NB4 (cell line): ENCODE measurements around the gene SHISA2.

Experiments used
- DNase-seq: peaks from one replicate; pipeline ENCODE4 v3.0.0; 2010; ENCODE audit warnings: low read depth
- H3K4me3 ChIP-seq: one replicate; pipeline ENCODE4 v1.5.1; 2011; ENCODE audit warnings: mild to moderate bottlenecking, low read depth, low read length, moderate library complexity
- MYC ChIP-seq: IDR thresholded peaks from 2 replicates; pipeline ENCODE4 v1.6.1; 2011; ENCODE audit warnings: low read depth, low read length
- POLR2A ChIP-seq: IDR thresholded peaks from 2 replicates; pipeline ENCODE4 v1.6.1; 2011; ENCODE audit warnings: mild to moderate bottlenecking; ENCODE audit not compliant: insufficient read length; ENCODE audit errors: extremely low read depth
- TF ChIP-seq, protein P1 (sequence below): IDR thresholded peaks from one replicate; pipeline ENCODE4 v1.5.1; 2012; ENCODE audit warnings: low read depth, low read length
- TF ChIP-seq, protein P2 (sequence below): IDR thresholded peaks from 2 replicates; pipeline ENCODE4 v1.6.1; 2011; ENCODE audit warnings: low read depth, low read length

SHISA2 gene

GRCh38 chr13:26029581-26030136, 22.2 kb downstream of the SHISA2 start:
- DNase-seq, result no peak
- TF ChIP-seq, protein P1, sequence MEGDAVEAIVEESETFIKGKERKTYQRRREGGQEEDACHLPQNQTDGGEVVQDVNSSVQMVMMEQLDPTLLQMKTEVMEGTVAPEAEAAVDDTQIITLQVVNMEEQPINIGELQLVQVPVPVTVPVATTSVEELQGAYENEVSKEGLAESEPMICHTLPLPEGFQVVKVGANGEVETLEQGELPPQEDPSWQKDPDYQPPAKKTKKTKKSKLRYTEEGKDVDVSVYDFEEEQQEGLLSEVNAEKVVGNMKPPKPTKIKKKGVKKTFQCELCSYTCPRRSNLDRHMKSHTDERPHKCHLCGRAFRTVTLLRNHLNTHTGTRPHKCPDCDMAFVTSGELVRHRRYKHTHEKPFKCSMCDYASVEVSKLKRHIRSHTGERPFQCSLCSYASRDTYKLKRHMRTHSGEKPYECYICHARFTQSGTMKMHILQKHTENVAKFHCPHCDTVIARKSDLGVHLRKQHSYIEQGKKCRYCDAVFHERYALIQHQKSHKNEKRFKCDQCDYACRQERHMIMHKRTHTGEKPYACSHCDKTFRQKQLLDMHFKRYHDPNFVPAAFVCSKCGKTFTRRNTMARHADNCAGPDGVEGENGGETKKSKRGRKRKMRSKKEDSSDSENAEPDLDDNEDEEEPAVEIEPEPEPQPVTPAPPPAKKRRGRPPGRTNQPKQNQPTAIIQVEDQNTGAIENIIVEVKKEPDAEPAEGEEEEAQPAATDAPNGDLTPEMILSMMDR, result no peak
- no peak for TF ChIP-seq MYC
- TF ChIP-seq POLR2A, result no peak
- no peak overlapping the region for H3K4me3 ChIP-seq

DNA sequence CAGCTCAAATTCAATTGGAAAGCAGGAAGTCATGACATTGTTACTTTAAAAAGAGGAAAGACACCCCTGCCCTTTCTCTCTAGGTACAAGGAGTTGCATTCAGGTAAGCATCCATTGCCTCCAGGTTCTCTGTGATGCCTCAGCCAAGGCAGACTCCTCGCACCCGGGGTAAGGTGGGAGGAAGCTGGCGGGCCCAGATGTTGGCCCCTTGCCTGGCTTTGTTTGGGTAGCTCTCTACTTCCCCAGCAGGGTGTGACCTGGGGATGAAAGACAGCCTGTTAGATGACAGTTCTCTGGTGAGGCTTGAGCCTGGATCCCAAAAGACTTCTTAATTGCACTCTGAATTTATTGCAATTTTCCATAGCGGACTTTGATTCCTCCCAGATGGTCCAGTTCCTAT, 25.6 kb downstream of the SHISA2 start:
- TF ChIP-seq, protein P2, sequence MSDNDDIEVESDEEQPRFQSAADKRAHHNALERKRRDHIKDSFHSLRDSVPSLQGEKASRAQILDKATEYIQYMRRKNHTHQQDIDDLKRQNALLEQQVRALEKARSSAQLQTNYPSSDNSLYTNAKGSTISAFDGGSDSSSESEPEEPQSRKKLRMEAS, result no peak
- no peak for TF ChIP-seq POLR2A
- TF ChIP-seq, protein P1, result no peak
- no peak for TF ChIP-seq MYC
- DNase-seq, result no peak
- no peak overlapping the region for H3K4me3 ChIP-seq

- H3K4me3 ChIP-seq, result no peak overlapping the region
- no peak for TF ChIP-seq POLR2A
- TF ChIP-seq, protein P2, result no peak
- TF ChIP-seq MYC, result no peak
- TF ChIP-seq, protein P1, result no peak
- DNase-seq, result no peak
Measured at GRCh38 chr13:26025771-26026170, 26.0 kb downstream of the SHISA2 start.

DNA sequence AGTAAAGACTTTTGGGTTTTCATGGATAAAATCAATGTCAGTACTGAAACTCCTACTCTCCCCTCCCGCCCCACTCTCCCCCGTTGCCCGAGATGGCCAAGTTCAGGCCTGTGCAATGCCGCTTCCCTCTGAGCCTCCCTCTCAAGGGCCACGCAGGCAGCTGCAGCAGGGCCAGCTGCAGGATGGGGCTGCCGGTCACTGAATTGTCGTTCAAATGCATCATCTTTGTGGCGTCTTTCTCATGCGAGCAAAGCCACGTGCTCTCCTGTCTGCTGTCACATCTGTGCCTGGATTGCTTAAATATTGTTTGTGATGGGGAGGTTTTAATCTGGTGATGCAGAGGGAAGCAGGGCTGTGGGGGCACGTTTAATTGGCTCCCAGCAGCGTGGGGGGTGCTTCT, 26.6 kb downstream of the SHISA2 start:
- no peak overlapping the region for H3K4me3 ChIP-seq
- DNase-seq, result no peak
- TF ChIP-seq, protein P2, result no peak
- TF ChIP-seq, protein P1, result no peak
- no peak for TF ChIP-seq POLR2A
- TF ChIP-seq MYC, result no peak

DNA sequence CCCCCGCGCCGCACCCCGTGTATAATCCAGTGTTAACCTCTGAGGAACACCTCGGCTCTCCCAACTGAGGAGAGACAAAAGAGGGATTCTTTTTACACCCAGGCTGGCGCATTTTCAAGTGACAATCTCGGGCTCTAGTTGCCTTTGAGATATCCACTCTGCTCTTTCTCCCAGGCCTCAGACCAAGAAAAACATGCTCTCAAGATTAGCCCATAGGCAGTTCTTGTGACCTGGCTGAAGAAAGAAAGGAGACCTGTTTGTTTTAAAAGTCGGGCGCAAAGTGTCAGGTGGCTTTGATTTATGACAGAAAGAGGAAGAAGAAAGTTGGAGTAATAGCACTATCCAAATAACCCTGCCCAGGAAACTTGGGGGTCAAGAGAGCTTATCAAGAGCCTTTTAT, 27.3 kb downstream of the SHISA2 start:
- H3K4me3 ChIP-seq, result no peak overlapping the region
- TF ChIP-seq MYC (no peak), POLR2A (no peak)
- TF ChIP-seq, protein P2, result no peak
- TF ChIP-seq, protein P1, result no peak
- DNase-seq, result no peak
